ENCODE results near the gene OR1F1. TPM values are rescaled to one million over a fixed set of nuclear protein-coding genes. Genes with fewer than 3 reads are reported as not detected.

OR1F1 gene
- total and polyA plus RNA-seq, 2 donors (not counting 1 experiment from before 2014, with no cell fraction given): not detected

DNA sequence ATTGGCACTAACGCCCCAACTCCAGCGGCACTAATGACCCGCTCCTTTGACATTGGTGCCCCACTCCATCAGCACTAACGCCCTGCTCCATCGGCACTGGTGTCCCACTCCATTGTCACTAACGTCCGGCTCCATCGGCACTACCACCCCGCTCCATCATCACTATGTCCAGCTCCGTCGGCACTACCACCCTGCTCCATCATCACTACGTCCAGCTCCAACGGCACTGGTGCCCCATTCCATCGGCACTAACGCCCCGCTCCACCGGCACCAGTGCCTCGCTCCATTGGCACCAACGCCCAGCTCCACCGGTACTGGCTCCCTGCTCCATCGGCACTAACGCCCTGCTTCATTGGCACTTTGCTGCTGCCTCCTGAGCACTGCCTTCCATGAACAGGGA, 45.7 kb upstream of the OR1F1 start:
- no peak overlapping the region for H3K4me3 ChIP-seq (ENCODE audit: control extremely low read depth in 1 of 5, extremely low read depth in 1 of 5, insufficient read depth in 1 of 5, low read depth in 2 of 5, low read length in 4 of 5)
- H3K27ac ChIP-seq (ENCODE audit: low read length in 2 of 2): no peak overlapping the region
- no peak overlapping the region for H2AFZ ChIP-seq (ENCODE audit: insufficient read depth, low read depth, low read length, poor library complexity, severe bottlenecking)
- peaks cover 8% of the 10 kb centered on the region for H3K79me2 ChIP-seq (ENCODE audit: control insufficient read depth, insufficient read depth, low read length)
- no peak for TF ChIP-seq EZH2 (IDR thresholded peaks at IDR 0.05; ENCODE audit: borderline replicate concordance, insufficient read depth, low read depth, low read length, poor library complexity, severe bottlenecking)
- TF ChIP-seq, protein P1, sequence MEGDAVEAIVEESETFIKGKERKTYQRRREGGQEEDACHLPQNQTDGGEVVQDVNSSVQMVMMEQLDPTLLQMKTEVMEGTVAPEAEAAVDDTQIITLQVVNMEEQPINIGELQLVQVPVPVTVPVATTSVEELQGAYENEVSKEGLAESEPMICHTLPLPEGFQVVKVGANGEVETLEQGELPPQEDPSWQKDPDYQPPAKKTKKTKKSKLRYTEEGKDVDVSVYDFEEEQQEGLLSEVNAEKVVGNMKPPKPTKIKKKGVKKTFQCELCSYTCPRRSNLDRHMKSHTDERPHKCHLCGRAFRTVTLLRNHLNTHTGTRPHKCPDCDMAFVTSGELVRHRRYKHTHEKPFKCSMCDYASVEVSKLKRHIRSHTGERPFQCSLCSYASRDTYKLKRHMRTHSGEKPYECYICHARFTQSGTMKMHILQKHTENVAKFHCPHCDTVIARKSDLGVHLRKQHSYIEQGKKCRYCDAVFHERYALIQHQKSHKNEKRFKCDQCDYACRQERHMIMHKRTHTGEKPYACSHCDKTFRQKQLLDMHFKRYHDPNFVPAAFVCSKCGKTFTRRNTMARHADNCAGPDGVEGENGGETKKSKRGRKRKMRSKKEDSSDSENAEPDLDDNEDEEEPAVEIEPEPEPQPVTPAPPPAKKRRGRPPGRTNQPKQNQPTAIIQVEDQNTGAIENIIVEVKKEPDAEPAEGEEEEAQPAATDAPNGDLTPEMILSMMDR (IDR thresholded peaks at IDR 0.05): no peak
- H3K27me3 ChIP-seq (replicated peaks in 1 of 4; ENCODE audit: control extremely low read depth in 1 of 4, control insufficient read depth in 3 of 4, insufficient read depth in 4 of 4, low read length in 3 of 4): no peaks in the 10 kb centered on the region
- no peaks in the 10 kb centered on the region for H4K20me1 ChIP-seq (ENCODE audit: control insufficient read depth, insufficient read depth, low read length, poor library complexity, severe bottlenecking)
- H3K9me3 ChIP-seq (ENCODE audit: control extremely low read depth in 1 of 3, control insufficient read depth in 2 of 3, insufficient read depth in 1 of 3, low read length in 2 of 3): no peaks in the 10 kb centered on the region
- H3K36me3 ChIP-seq (replicated peaks in 1 of 2; ENCODE audit: control extremely low read depth in 1 of 2, control insufficient read depth in 1 of 2, extremely low read depth in 1 of 2, insufficient read depth in 2 of 2, low read length in 1 of 2): peaks cover 0 to 28% of the 10 kb centered on the region in 2 experiments
- no peak overlapping the region for H3K4me3 Mint-ChIP-seq
- H3K4me2 ChIP-seq (replicated peaks; ENCODE audit: low read depth, low read length, poor library complexity, severe bottlenecking): no peak overlapping the region
- H3K9me3 Mint-ChIP-seq (ENCODE audit: insufficient read depth): no peaks in the 10 kb centered on the region
- no peak overlapping the region for H3K9ac ChIP-seq (ENCODE audit: low read length)
- POLR2A ChIA-PET: no interaction called here
- no peaks in the 10 kb centered on the region for H3K4me1 Mint-ChIP-seq
- intact Hi-C loops (cut with micrococcal nuclease): no loop called here
- ATAC-seq (ENCODE audit: low read depth) (no peak), DNase-seq (no peak)
- H3K27me3 Mint-ChIP-seq: no peaks in the 10 kb centered on the region
- no peak overlapping the region for H3K27ac Mint-ChIP-seq
- WGBS (ENCODE audit: insufficient coverage): 97% methylated on average over 22 of the region's 22 CpGs
- CTCF ChIA-PET: no interaction called here
- H3K4me1 ChIP-seq (ENCODE audit: control insufficient read depth in 2 of 2, insufficient read depth in 2 of 2, low read length in 2 of 2): no peaks in the 10 kb centered on the region

DNA sequence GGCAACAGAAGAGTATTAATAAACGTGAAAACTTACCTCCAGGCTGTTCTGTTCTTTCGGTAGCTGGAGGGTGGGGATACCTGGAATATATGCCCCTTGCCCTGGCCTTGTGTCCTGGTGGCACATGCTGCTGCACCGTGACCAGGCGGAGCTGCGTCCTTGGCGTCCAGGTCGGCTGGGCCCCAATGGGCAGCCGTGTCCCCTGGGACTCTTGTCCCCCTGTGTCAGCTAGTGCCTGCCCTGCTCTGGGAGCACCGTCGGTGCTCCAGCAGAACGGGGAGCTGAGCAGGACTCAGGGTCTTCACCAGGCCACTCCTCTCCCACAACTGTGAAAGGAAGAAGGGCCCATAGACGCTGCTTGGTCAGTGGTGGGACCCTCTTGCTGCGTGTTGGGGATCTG, 45.2 kb upstream of the OR1F1 start:
- no peak overlapping the region for H3K9ac ChIP-seq (ENCODE audit: low read length)
- 98% methylated on average over 10 of the region's 13 CpGs for WGBS (ENCODE audit: insufficient coverage)
- H3K27ac ChIP-seq (ENCODE audit: low read length in 2 of 2): no peak overlapping the region
- ChIA-PET POLR2A (no interaction called here), CTCF (no interaction called here)
- H3K9me3 Mint-ChIP-seq (ENCODE audit: insufficient read depth): no peaks in the 10 kb centered on the region
- peaks cover 0 to 28% of the 10 kb centered on the region in 2 experiments for H3K36me3 ChIP-seq (replicated peaks in 1 of 2; ENCODE audit: control extremely low read depth in 1 of 2, control insufficient read depth in 1 of 2, extremely low read depth in 1 of 2, insufficient read depth in 2 of 2, low read length in 1 of 2)
- H3K4me3 ChIP-seq (ENCODE audit: control extremely low read depth in 1 of 5, extremely low read depth in 1 of 5, insufficient read depth in 1 of 5, low read depth in 2 of 5, low read length in 4 of 5): no peak overlapping the region
- H3K4me1 ChIP-seq (ENCODE audit: control insufficient read depth in 2 of 2, insufficient read depth in 2 of 2, low read length in 2 of 2): no peaks in the 10 kb centered on the region
- DNase-seq (no peak), ATAC-seq (ENCODE audit: low read depth) (no peak)
- H4K20me1 ChIP-seq (ENCODE audit: control insufficient read depth, insufficient read depth, low read length, poor library complexity, severe bottlenecking): no peaks in the 10 kb centered on the region
- H3K27ac Mint-ChIP-seq: no peak overlapping the region
- no peaks in the 10 kb centered on the region for H3K9me3 ChIP-seq (ENCODE audit: control extremely low read depth in 1 of 3, control insufficient read depth in 2 of 3, insufficient read depth in 1 of 3, low read length in 2 of 3)
- TF ChIP-seq EZH2 (IDR thresholded peaks at IDR 0.05; ENCODE audit: borderline replicate concordance, insufficient read depth, low read depth, low read length, poor library complexity, severe bottlenecking): no peak
- TF ChIP-seq, protein P1 (IDR thresholded peaks at IDR 0.05): no peak
- H3K4me2 ChIP-seq (replicated peaks; ENCODE audit: low read depth, low read length, poor library complexity, severe bottlenecking): no peak overlapping the region
- no peaks in the 10 kb centered on the region for H3K27me3 Mint-ChIP-seq
- intact Hi-C loops (cut with micrococcal nuclease): no loop called here
- H3K79me2 ChIP-seq (ENCODE audit: control insufficient read depth, insufficient read depth, low read length): peaks cover 4% of the 10 kb centered on the region
- no peaks in the 10 kb centered on the region for H3K27me3 ChIP-seq (replicated peaks in 1 of 4; ENCODE audit: control extremely low read depth in 1 of 4, control insufficient read depth in 3 of 4, insufficient read depth in 4 of 4, low read length in 3 of 4)
- H3K4me3 Mint-ChIP-seq: no peak overlapping the region
- H2AFZ ChIP-seq (ENCODE audit: insufficient read depth, low read depth, low read length, poor library complexity, severe bottlenecking): no peak overlapping the region
- no peaks in the 10 kb centered on the region for H3K4me1 Mint-ChIP-seq
